Ishikawa (cell line): ENCODE results near the gene ZNF644.

Experiments
- MAX ChIP-seq: IDR thresholded peaks from 2 replicates; pipeline ENCODE4 v1.6.1; 2012
- USF1 ChIP-seq: IDR thresholded peaks from 2 replicates; pipeline ENCODE4 v1.6.1; 2012

DNA sequence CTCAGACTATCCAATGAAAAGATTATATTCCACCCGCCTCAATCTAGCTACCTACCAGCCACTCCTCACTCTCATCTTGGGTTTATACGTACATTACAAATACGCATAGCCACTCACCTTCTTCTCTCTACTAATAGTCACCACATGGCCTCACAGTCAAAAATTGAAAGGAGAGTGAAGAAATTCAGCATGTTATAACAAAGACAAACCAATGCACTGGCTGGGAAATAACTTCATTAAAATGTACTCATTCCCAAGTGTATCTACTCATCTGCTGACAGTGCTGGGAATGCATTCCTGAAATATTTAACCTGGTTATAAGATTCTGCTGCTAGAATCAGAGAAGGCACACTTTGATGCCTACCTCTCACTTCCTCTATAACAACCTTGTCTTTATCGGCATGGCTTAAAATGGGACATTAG lies 6.5 kb downstream of the ZNF644 start:
- TF ChIP-seq MAX (no peak), USF1 (no peak)
